Islet precursor cell (in vitro differentiated cells): ENCODE data around the gene FHL1.
"Not testable (repeated sequence)": the region's sequence is repeated elsewhere in the genome, so short reads cannot be mapped to it uniquely, and the experiment has no call there.

Source experiments
- DNase-seq: peaks from one replicate; pipeline ENCODE4 v3.0.0-alpha.2; 2018

The FHL1 gene

DNA sequence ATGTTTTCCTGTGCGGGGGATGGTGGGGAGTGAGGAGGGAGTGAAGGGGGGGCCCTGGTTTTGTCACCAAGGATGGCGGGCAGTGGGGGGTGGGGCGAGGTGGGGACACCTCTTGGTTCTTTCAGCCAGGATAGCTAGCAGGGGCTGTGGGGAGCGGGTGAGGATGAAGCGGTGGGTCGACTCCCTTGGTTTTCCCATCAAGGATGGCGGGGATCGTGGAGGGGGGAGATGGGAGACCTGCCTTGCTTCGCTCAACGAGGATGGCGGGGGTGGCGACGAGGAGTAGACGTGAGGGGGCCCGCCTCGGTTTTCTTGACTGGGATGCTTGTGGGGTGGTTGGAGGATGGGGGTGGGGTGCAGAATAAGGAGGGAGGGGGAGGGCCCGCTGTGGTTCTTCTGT, 643 bp downstream of the FHL1 start:
- DNase-seq, result no peak

DNA sequence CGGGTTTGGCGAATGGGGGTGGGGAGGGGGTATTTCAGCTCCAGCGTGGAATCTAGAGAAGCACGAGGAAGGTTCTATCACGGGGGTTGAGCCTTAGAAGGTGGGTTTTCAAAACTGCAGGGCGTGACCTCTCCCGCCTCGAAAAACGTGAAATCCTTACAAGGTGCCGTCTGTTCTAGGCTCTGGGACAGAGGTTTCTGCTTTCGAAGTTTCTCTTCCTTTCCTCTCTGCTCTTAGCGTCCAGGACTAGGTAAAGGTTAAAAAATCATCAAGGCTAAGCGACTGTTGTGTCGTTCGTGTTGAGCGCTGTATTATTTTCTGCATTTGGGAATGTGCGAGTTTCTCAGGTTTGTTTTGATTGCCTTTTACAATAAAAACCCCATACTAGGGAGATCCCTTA, 1.1 kb downstream of the FHL1 start:
- DNase-seq, result no peak

DNA sequence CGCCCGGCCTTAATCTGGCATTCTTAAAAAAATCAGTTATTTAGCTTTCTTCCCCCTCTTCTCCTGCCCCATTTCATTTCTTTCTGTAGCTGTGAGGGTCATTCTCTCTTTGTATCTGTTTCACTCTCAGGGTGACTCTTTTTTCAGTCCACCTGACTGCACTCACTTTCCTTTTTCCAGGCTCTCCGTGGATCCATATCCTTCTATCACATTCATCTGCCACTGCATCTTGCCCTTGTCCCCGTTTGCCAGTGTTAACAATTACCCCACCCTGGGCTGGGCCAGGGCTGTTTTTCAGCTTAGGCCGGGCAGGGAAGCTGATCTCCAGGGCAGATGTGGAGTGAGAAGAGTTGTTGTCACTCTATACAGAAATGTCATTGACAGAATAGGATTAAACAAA, 7.7 kb downstream of the FHL1 start:
- DNase-seq, result no peak

- no peak for DNase-seq
Observed at GRCh38 chrX:136156560-136157117, 9.3 kb downstream of the FHL1 start.

- no peak for DNase-seq
Observed at GRCh38 chrX:136157187-136157586, 9.9 kb downstream of the FHL1 start.

DNA sequence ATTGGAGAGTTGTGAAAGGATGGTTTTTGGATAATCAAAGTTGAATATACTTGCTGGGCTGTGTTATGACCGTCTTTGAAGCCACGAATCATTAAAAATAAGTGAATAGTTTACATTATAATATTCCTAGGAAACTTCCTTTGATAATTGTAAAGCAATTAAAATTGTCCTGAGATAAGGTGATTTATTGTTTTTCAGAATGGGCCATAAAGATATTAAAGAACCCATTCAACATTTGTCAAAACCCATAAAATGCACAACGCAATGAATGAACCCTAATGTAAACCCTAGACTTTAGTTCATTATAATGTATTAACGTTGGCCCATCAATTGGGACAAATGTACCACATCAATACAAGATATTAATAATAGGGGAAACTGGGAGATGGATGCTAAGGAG, 11.4 kb downstream of the FHL1 start:
- DNase-seq, result no peak

DNA sequence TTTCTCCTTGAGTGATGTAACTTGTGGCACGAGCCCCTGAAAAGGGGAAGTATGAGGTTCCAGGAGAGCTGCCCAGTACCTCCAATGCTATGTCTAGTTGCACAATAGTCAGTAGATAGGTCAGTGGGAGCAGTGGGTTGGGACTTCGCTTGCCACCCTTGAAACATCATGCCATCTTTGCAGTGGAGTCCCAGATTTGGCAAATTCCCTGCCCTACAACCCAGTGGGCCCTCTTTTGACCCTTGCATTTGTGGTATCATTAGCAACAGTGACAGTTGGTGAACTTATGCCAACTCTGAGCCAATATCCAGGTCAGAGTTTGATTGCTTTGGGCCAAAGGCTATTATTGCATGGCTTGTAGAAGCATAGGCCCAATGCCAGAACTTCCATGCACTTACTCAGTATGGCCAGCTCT, 12.3 kb downstream of the FHL1 start:
- no peak for DNase-seq

GRCh38 chrX:136162827-136163570, 15.7 kb downstream of the FHL1 start:
- DNase-seq, result peak; percentile 70

GRCh38 chrX:136163689-136164088, 16.4 kb downstream of the FHL1 start:
- DNase-seq, result no peak

- DNase-seq, result no peak
Observed at GRCh38 chrX:136165406-136165805, 18.1 kb downstream of the FHL1 start.

DNA sequence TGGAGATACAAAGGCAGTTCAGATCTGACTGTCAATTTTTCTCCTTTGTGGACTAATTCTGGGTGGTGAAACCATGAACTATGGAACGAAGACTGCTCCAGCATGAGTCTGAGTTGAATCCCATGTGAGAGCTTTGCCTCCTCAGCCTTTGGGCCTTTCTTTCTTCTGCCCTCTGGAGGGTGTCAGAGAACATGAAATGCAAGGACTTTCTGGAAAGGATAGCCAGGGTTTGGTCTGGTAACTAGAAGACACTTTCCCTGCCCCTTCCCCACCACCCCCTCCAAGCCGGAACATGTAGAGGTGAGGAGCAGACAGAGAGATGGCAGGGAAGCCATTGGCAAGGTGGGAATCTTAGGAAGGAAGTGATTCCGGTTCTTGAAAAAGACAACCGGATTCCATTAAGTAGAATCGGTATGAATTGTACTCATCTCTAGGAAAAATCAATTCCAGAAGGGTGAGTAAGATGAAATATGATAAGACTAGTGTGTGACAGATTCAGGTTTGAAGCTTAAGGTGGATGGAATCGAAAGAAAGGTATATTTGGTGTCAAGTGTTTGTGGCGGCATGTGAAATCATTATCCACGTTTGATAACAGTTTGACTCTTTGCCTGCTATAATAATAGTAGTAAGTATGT, 19.0 kb downstream of the FHL1 start:
- DNase-seq, result no peak

GRCh38 chrX:136167989-136168388, 20.7 kb downstream of the FHL1 start:
- DNase-seq, result not testable (repeated sequence)

- peak; percentile 68 for DNase-seq
Observed at GRCh38 chrX:136168929-136169735, 21.8 kb downstream of the FHL1 start.

DNA sequence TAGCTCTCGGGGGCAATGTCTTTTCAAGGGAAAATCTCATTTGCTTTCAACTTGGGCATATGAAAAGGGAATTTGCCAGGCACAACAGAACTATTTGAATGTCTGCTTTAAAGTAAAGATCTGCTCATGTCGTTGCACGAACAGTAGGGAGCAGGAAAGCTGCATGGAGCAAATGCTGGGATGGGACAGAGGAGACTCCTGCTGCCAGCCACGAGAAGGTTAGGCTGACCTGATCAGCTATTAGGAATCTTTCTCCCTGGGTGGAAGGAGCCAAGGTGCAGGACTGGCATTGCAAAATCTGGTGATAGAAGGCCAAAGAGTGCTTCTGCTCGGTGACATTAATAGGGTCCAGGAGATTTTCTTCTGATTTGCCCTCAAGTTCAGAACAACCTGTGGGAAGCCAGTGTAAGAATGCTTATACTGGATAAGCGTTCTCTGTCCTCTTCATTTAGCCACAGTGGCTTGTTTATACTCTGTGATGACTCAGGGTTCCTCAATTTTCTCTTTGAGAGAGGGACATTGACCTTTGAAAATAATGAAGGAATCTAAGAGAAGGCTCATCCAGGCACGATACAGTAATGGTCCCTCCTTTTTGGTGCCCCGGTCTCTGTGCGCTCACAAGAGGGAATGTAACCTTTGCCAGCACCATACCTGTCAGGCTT, 22.9 kb downstream of the FHL1 start:
- no peak for DNase-seq

DNA sequence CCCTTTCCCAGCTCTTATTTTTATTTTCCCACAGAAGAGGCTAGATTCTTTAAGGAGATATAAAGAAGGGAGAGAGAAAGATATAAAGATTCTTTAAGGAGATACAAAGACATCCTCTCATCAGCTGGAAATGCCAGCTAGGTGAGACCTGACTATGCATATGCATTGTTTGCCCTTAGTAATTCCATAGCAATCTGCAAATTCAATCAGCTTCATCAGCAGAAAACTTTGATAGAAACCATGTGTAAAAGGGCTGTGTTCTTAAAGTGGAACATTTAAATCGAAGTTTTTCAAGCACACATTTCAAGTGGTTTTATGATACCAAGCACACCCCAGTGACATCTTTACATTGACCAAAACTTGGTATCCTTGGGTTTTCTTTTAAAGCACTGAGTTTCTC, 24.1 kb downstream of the FHL1 start:
- no peak for DNase-seq

DNA sequence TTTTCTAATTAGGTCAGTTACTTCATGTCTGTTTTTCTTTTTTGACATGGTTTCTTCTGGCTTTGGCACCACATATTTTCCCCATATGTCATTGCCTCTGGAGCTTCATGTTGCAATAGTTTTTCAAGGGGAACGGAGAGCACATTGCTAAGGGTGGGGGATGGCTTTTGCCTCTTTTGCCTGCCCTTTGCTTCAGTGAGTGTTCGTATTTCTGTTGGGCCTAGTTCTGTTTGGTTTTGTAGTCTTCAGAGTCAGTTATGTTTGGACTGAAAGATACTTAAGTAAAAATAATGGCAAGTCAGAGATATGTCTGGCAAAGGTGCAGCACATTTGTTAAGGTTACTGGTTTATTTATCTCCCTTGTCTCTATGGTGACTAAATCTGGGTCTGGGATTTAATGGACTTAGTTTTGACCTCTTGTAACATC, 29.1 kb downstream of the FHL1 start:
- no peak for DNase-seq

DNA sequence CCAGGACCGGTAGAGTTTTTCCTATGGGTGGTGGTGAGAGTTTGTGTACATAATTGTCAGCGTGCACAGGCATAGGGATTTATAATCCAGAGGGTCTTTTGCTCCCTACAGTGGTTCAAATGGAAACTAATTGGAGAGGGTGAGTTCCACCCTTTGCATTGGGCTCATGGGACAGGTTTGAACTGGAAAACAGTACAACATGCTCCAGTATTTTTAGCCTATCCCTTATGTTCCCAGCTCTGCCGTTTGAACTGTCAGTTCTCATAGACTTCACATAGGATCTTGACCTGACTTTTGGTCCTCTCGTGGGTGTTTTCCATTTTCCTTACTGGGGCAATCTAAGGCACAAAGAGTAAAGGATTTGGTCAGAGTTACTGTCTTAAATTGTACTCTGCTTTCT, 31.8 kb downstream of the FHL1 start:
- DNase-seq, result no peak

GRCh38 chrX:136182414-136182813, 35.1 kb downstream of the FHL1 start:
- DNase-seq, result no peak

GRCh38 chrX:136183172-136183571, 35.8 kb downstream of the FHL1 start:
- no peak for DNase-seq

DNA sequence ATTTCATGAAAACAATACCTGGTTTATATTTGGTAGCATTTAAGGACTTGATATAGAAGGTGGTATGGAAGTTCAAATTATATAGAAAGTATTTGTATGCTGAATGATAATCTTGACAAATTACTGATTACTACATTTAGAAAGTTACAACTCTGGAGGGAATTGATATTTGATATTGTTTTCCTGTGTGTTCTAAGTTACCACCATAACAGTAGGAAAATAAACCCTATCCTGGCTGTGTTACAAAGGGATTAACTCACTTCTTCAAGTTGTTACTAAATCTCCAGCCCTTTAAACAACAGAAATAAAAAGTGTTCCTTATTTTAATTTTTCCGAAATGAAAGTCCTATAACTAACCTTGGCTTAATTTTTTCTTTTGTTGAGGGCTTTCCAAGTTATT, 36.6 kb downstream of the FHL1 start:
- no peak for DNase-seq

- DNase-seq, result no peak
Observed at GRCh38 chrX:136185401-136186022, 38.2 kb downstream of the FHL1 start.

DNA sequence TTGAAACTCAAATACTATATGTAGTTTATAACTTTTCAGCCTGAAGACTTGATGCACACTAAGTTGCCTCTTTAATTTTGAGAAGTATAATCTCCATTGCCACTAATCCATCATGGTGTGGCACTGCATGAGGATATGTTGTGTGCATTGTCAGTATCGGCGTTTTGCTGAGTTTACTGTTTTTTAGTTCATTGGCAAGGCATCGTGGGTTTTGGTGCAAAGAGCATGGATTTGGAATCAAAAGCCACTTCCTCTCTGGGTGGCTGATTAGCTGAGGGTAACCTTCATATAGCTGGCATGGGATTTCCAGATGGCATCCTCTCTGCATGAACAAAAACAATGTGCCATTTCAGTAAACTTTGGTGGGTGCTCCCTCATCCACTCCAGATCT, 38.7 kb downstream of the FHL1 start:
- DNase-seq, result no peak

DNA sequence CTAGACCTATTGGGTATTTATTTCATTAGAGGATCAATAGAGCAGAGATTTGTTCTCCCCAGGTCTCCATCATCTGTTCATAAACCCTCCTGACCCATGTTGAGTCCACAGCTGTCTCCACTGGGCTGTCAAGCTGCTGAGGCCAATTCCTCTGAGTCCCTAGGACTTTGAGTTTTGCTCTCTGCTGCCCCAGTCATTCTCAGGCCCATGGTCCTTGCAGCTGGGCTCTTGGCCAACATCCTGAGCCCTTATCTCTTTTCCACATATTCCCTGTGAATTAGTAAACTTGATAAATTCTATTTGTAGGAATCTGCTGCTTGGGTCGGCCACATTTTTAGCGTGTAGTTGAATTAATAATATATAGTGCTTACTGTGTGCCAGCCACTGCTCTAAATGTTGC, 41.9 kb downstream of the FHL1 start:
- no peak for DNase-seq
